ENCODE data around the gene PIWIL1. TPM values are rescaled to one million over a fixed set of nuclear protein-coding genes. Genes with fewer than 3 reads are reported as not detected.

Gene PIWIL1
- total RNA-seq, 1 donor from 2014 or later = not detected

DNA sequence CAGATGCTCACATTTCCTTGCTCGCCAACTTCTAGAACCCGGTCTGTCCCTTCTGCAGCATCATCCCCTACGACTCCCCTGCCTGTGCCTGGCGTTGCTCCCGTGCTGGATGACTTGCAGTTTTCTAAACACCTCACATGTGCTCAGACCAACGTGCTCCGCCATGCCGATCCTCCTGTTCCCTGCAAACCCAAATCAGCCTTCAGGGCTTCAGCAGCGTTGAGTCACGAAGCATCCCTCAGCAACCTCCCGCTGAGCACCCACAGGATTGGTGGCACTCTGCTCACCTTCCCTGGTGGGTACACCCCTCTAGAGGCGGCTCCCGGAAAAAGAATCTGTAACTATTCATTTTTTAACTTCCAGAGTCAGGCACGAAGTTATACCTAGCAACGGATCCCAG, 2.8 kb upstream of the PIWIL1 start:
- ATAC-seq (no peak), DNase-seq (ENCODE audit: missing footprints) (no peak)
- intact Hi-C loops (cut with DNase I) = loop anchor here (1.0 kb wide), 1 partner anchor 288 kb away; no protein-coding TSS in a partner anchor

DNA sequence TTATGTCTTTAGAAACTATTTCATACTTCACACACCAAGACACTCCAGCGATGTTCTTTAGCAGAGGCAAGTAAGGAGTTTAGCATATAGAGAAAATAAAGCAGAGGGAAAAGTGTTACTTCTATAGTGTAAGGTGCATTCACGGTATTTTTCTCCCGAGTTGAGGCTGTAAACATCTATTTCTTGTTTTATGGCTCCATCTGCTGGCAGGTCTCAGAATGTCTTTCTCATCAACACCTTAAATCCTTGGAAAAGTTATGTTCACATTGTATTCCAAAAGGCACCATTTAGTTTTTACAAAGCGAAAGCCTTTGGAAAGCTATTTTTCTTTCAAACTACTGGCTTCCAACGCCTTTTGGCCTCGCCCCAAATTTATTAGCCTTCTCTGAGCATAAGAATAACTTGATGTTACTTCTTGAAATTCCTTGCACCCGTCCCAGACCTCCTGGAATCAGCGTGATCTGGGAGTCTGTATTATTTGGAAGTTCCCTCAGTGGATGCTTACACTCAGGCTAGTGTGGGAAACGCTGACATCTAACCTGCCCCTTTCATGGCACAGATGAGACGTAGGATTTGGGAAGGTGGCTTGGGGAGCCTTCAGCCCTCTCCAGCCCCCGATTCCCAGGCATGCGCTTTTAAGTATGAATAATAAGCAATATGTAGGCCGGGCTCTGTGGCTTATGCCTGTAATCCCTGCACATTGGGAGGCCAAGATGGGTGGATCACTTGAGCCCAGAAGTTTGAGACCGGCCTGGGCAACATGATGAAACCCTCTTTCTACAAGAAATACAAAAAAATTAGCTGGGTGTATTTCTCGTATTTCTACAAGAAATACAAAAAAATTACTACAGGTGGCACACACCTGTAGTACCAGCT, 1.9 kb upstream of the PIWIL1 start:
- ATAC-seq (no peak), DNase-seq (ENCODE audit: missing footprints) (no peak)
- intact Hi-C loops (cut with DNase I) = loop anchor here (1.0 kb wide), 1 partner anchor 288 kb away; no protein-coding TSS in a partner anchor

DNA sequence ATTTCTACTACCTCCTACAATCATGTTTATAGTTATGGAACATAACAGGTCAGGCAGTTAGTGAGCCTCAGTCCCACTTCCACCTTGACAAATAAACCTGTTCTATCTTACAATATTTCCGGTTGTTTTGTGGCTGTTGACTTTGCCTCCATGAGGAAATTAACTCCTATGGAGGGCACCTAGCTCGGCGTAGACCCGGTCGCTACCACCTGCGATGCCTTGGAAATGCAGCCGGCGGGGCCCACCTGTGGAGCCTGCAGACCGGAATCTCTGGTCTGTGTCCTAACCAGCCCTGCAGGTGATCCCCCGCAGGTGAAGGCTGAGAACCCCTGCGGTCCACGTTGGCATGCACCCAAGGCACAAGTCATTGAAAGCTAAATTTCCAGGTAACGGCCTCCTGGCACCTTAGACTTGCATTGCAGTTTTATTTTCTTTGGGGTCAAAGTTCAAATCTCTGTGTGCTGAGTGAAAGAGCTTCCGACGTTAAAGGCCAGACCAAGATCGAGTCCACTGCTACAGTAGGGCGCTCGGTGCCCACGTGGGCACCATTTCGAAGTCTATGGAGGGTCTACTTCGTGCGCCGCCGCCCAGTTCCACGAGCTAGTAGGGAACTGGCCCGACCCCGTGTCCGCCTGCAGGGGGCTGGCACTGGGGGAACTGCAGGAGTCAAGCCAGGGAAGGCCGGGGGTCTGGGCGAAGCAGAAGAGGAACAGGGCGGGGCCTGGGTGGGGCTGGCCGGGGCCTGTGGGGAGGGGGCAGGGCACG, 782 bp upstream of the PIWIL1 start:
- intact Hi-C loops (cut with DNase I) = no loop called here
- ATAC-seq (no peak), DNase-seq (ENCODE audit: missing footprints) (no peak)

DNA sequence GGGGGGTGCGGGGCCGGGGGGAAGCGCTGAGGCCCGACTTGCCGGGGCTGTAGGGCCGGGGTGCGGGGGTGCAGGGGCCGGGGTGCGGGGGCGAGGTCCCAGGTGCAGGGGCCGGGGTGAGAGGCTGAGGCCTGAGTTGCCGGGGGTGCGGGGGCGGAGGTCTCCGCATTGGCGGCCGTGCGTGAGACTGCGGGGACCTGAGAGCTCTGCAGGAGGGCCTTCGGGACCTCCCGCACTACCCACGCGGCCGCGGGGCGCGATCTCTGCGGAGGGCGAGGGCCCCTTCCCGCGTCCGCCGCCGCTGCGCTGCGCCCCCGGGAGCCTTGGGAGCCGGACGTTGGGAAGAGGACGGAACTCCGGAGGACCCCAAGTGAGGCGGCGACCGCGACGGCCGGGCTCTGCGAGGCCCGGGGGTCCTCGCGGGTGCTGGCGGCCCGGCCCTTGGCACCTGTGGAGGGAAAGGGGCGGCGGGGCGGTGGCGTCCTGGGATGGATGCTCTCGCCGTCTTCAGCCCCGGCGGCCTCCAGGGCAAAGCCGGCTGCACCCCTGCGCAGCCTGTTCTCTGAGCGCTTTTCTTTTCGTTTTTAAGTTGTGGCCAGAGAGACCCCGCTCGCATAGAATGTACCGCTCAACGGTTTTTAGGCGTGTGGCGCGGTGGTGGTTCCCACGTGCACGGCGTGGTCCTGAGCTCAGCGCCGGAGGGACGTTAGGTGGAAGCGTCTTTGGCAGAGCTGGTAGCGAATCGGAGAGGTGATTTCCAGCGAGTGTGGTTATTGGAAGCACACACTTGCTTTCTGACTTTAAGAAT, 1.3 kb downstream of the PIWIL1 start:
- intact Hi-C loops (cut with DNase I) = no loop called here
- DNase-seq (ENCODE audit: missing footprints) = no peak

DNA sequence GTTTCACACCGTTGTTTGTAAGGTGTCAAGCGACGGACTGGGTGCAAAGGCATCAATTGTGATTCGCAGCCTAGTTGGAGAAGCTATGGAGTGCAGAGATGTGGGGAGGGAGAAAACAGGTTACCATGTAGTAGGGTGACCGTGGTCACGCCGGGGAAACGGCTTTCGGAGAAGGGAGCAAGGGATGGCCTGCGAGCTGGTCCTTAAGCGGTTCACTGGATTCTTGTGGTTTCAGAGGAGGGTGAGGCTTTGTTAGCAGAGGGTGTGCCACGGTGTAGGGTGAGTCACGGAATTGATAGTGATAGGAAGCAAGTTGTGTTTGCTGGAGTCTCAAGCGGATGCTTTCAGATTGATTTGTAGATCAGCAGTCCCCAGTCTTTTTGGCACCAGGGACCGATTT, 2.3 kb downstream of the PIWIL1 start:
- ATAC-seq = no peak
- intact Hi-C loops (cut with DNase I) = no loop called here
- DNase-seq (ENCODE audit: missing footprints) = no peak

More for the DNA sequence above, 1.3 kb downstream of the PIWIL1 start:
- no peak for ATAC-seq

DNA sequence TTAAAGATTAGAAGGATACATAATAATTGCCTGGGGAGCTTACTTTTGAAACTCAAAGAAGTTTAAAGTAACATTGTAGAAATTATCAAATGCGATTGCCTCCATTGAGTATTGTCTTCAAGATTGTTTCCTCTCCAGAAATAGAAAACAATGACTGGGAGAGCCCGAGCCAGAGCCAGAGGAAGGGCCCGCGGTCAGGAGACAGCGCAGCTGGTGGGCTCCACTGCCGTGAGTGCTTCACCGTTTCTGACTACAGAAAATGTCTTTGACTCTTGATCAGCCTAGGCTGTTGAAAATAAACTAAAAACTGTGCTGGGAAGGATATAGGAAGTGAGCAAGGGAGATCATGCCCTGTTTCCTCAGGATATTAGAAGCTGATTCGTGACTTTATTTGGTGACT, 4.8 kb downstream of the PIWIL1 start:
- ATAC-seq = no peak
- intact Hi-C loops (cut with DNase I) = no loop called here
- no peak for DNase-seq (ENCODE audit: missing footprints)

DNA sequence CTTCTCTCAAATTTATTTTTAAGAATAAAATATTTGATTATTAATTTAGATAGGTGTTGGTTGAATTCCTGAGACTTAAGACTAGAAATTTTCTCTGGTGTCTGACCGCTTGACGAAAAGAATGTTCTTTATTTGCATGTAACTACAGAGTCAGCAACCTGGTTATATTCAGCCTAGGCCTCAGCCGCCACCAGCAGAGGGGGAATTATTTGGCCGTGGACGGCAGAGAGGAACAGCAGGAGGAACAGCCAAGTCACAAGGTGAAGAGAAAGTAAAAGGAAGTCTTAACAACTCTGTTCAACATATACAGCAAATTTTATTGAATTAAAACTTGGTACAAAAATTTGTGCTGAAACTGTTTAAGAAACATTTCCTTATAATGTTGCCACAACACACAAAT, 5.2 kb downstream of the PIWIL1 start:
- ATAC-seq = no peak
- intact Hi-C loops (cut with DNase I) = no loop called here
- DNase-seq (ENCODE audit: missing footprints) = no peak

DNA sequence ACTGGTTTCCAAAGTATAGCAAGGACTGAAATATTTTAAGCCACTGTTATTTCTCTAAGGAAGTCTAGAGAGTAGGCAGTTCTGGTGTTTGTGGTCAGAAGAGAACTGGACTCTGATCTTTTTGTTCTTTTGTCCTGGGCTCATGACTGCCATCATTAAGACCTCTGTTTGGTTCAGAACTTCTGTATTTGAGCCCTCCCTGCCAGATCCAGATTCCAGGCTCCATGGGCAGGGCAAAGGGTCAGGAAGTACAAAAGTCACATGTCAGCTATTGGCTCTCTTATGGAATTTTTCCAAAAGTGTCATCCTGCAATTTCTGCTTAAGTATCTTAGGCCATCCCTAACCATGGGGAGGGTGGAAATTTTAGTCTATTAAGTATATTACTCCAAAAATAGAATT, 6.8 kb downstream of the PIWIL1 start:
- intact Hi-C loops (cut with DNase I) = no loop called here
- ATAC-seq (no peak), DNase-seq (ENCODE audit: missing footprints) (no peak)

DNA sequence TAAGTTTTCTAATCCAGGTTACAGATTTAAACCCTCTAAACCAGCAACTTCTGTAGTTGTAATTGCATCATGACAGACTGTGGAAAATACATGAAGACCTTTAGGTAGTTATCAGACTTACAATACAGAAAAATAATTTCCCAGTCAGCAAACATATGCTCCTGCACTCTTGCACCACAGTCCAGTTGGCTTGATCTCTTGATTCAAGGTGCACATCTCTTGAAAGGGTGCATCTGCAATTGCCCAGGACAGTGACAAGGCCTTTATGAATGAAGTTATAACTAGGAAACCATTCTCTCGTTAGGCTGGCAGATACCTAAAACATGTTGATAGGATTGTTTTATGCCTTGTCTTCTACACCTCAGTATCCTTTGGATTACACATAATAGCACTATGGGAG, 7.6 kb downstream of the PIWIL1 start:
- no peak for DNase-seq (ENCODE audit: missing footprints)
- intact Hi-C loops (cut with DNase I) = no loop called here
- ATAC-seq = no peak

DNA sequence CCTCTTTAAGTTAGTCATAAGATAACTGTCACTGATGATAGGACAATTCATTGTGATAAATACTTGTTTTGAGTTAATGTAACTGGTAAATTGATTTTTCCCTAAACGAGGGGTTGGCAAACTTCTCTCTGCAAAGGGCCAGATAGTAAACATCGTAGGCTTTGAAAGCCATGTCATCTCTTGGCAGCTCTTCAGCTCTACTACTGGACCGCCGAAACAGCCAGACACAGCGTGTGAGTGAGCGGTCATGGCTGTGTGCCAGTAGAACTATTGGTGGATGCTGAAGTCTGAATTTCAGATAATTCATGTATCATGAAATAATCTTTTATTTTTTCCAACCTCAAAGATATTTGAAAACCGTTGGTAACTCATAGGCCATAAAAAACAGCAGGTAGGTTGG, 9.9 kb downstream of the PIWIL1 start:
- ATAC-seq = no peak
- intact Hi-C loops (cut with DNase I) = no loop called here

DNA sequence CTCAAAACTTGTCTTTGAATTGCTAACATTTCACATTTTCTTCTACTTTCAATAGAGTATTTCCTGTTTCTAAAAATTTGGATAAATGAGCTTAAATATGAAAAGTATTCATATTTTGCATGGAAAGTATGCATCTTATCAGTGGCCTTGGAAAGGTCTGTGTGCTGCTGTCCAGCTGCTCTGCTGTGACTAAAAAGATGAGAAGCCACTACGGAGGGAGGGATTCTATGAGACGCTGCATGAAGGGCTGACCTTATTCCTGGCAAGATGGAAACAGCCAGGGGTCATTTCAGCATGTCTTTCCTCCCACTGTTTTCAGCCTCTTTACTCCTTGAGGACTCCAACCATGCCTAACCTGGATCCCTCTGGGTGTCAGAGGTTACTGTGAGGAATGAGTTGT, 13.0 kb downstream of the PIWIL1 start:
- ATAC-seq = no peak
- intact Hi-C loops (cut with DNase I) = no loop called here

More for the DNA sequence above, 9.9 kb downstream of the PIWIL1 start:
- no peak for DNase-seq (ENCODE audit: missing footprints)

DNA sequence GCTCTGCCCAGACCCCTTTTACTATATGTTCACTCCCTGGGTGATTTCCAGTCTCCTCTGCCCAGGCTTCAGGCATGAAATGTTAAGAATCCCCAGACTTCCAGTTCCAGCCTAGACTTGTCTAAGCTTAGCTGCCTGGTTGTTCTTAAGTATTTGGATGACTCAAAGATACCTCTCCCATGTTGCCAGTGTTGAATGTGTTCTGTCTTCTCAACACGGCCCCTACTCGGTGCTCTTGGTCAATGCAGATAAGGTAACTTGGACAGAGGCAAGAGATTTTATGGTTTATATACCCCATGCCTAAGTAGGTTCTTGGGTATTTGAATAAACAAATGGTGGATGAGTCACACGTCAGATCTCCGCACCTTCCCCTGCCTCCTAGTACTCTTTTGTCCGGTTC, 13.6 kb downstream of the PIWIL1 start:
- DNase-seq (ENCODE audit: missing footprints) (no peak), ATAC-seq (no peak)
- intact Hi-C loops (cut with DNase I) = no loop called here

More for the DNA sequence above, 13.0 kb downstream of the PIWIL1 start:
- no peak for DNase-seq (ENCODE audit: missing footprints)

DNA sequence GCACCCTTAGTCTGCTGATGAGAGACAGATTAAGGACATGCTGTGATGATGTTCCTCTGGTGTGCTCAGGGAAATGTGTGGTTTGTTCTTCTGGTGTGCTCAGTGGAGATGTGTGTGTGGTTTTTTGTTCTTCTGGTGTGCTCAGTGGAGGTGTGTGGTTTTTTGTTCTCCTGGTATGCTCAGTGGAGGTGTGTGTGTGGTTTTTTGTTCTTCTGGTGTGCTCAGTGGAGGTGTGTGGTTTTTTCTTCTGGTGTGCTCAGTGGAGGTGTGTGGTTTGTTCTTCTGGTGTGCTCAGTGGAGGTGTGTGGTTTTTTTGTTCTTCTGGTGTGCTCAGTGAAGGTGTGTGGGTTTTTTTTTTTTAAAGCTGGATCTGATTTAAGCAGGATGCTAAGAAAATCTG, 15.4 kb downstream of the PIWIL1 start:
- DNase-seq (ENCODE audit: missing footprints) (no peak), ATAC-seq (no peak)
- intact Hi-C loops (cut with DNase I) = no loop called here

DNA sequence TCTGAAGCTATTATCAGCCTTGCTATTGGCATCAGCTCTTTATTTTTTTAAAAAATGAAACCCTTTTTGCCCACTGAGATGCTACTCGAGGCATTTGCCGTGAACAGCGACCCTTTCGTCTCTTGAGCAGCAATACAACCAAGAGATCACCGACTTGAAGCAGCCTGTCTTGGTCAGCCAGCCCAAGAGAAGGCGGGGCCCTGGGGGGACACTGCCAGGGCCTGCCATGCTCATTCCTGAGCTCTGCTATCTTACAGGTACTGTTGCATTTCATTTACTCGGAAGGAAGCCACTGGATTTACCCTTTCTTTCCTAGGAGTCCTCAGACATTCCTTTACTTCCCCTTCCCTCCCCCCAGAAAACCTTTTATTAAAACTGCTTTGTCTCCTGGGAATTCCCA, 16.7 kb downstream of the PIWIL1 start:
- no peak for ATAC-seq
- no peak for DNase-seq (ENCODE audit: missing footprints)
- intact Hi-C loops (cut with DNase I) = no loop called here

DNA sequence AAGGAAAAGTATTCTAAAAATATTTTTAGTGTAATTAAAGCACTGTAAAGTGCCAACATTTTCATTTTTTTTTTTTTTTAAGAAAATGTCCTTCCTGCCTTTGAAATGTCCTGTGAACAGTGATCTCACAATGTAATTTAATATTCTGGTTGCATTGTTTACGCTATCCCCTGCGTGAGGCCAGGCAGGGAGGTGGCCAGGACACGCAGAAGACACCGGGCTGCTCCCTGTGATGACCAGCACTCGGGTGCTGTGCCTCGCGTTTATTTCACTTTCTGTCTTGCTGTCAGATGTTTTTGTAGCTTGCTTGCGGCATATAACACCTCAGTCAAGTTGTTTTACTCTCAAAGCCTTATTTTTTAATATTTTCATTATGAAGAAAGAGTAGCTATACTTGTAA, 18.5 kb downstream of the PIWIL1 start:
- ATAC-seq (no peak), DNase-seq (ENCODE audit: missing footprints) (no peak)
- intact Hi-C loops (cut with DNase I) = no loop called here

DNA sequence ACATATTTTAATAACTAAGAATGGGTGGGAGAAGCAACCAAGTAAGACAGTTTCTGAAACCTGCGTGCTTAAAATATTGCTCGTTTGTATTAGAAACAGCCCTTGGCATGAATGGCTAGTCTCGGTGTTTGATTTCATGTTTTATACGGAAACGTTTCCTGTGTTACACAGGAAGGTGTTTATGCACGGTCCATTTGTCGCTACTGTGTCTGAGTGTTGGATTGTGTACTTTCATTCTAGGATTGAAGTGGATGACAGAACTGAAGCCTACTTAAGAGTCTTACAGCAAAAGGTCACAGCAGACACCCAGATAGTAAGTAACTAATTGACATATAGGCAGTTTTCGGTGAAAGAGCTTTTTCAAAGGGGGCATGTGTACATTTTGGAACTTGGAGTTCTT, 19.6 kb downstream of the PIWIL1 start:
- no peak for DNase-seq (ENCODE audit: missing footprints)
- intact Hi-C loops (cut with DNase I) = no loop called here
- ATAC-seq = no peak

DNA sequence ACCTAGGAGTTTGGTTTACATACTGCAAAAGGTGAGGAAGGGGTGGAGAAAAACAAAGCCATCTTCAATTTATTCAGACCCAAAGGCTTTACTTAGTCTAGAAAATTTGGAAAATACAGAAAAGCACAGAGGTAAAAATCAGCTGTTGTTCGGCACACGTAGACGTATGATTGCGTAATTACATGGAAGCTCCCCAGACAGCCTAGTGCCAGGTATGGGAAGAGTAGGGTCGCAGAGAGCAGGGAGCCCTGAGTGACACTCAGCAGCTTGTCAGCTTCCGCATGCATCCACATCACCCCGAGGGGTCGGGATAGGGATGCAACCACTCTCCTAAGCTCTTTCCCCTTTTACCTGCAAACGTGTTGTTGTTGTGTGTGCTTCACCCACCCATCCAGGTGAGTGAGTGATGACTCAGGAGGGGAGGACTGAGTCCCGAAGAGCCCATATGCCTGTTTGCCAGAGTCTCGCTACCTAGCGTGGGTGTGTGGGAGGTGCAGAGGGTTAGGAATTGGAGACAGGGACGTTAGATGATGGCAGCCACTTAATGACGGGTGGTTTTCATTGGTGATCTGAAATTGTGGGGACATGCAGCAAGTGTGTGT, 20.1 kb downstream of the PIWIL1 start:
- ATAC-seq = no peak
- no peak for DNase-seq (ENCODE audit: missing footprints)
- intact Hi-C loops (cut with DNase I) = no loop called here

DNA sequence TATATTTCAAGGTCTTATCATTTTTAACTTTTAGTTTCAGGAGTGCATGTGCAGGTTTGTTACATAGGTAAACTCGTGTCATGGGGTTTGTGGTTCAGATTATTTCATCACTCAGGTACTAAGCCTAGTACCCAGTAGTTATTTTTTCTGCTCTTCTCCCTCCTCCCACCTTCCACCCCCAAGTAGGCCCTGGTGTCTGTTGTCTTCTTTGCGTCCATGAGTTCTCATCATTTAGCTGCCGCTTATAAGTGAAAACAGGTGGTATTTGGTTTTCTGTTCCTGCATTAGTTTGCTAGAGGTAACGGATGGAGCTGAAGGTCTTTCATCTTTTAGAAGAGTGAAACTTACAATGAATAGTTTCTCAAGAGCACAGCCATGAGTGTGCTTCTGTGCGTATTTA, 24.4 kb downstream of the PIWIL1 start:
- DNase-seq (ENCODE audit: missing footprints) (no peak), ATAC-seq (no peak)
- intact Hi-C loops (cut with DNase I) = no loop called here

DNA sequence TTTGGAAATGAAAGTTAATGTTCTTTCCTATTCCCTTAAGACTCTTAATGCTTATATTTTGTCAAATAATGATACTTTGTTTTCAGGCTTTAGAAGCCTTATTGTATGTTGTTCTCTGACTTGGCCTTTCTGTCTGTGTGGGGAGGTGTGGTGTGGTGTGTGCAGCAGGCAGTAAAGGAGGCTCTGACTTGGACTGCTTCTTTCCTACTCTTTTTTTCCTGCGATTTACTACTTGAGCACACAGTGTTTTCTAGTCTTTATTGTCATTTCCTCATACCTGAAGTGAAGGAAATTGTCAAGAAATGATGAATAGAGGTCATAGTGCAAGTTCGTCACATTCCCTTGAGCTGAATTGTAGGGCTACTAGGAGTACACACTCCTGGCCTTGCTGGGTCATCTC, 26.9 kb downstream of the PIWIL1 start:
- ATAC-seq (no peak), DNase-seq (ENCODE audit: missing footprints) (no peak)
- intact Hi-C loops (cut with DNase I) = no loop called here
